ENCODE results near the gene ITGB4. TPM values are rescaled to one million over a fixed set of nuclear protein-coding genes. Genes with fewer than 3 reads are reported as not detected.

ITGB4 gene
- total RNA-seq, 6 experiments from 2014 or later: 0.28 to 1.0 (median 0.76) TPM; not detected in 1

- Mint-ChIP-seq H3K36me3 (ENCODE audit: low read depth) (peaks cover 53% of the 10 kb centered on the region), H3K4me1 (ENCODE audit: low read depth) (peaks cover 85% of the 10 kb centered on the region), H3K27me3 (ENCODE audit: insufficient read depth) (no peaks in the 10 kb centered on the region; the same call in 1 of the 2 replicates), H3K27ac (peak overlapping the region; percentile 98), H3K4me3 (peak overlapping the region; percentile 84), H3K9me3 (peaks cover 3% of the 10 kb centered on the region; the same call in 1 of the 2 replicates)
- peak; percentile 38; the same call in 1 of the 2 replicates for TF ChIP-seq CTCF (IDR thresholded peaks at IDR 0.05)
- peak; percentile 99 for DNase-seq
Measured at GRCh38 chr17:75693500-75694481, 27.5 kb upstream of the ITGB4 start.

- peaks cover 3% of the 10 kb centered on the region; the same call in 1 of the 2 replicates for H3K9me3 Mint-ChIP-seq
- no peak for TF ChIP-seq CTCF (IDR thresholded peaks at IDR 0.05)
- peak overlapping the region; percentile 84 for H3K4me3 Mint-ChIP-seq
- H3K27me3 Mint-ChIP-seq (ENCODE audit: insufficient read depth): no peaks in the 10 kb centered on the region
- DNase-seq: no peak
- H3K36me3 Mint-ChIP-seq (ENCODE audit: low read depth): peaks cover 50% of the 10 kb centered on the region
- H3K4me1 Mint-ChIP-seq (ENCODE audit: low read depth): peaks cover 83% of the 10 kb centered on the region
- peak overlapping the region; percentile 98 for H3K27ac Mint-ChIP-seq
Measured at GRCh38 chr17:75694536-75694935, 26.7 kb upstream of the ITGB4 start.

- H3K9me3 Mint-ChIP-seq: peaks cover 3% of the 10 kb centered on the region; the same call in 1 of the 2 replicates
- peak; percentile 89 for DNase-seq
- H3K27ac Mint-ChIP-seq: peak overlapping the region; percentile 98
- peaks cover 84% of the 10 kb centered on the region for H3K4me1 Mint-ChIP-seq (ENCODE audit: low read depth)
- no peak for TF ChIP-seq CTCF (IDR thresholded peaks at IDR 0.05)
- H3K27me3 Mint-ChIP-seq (ENCODE audit: insufficient read depth): no peaks in the 10 kb centered on the region
- H3K4me3 Mint-ChIP-seq: peak overlapping the region; percentile 84
- H3K36me3 Mint-ChIP-seq (ENCODE audit: low read depth): peaks cover 49% of the 10 kb centered on the region
Measured at GRCh38 chr17:75695141-75695829, 26.0 kb upstream of the ITGB4 start.

- H3K4me3 Mint-ChIP-seq: peak overlapping the region; percentile 17; the same call in 1 of the 2 replicates
- TF ChIP-seq CTCF (IDR thresholded peaks at IDR 0.05): no peak
- peaks cover 84% of the 10 kb centered on the region for H3K4me1 Mint-ChIP-seq (ENCODE audit: low read depth)
- H3K27me3 Mint-ChIP-seq (ENCODE audit: insufficient read depth): no peaks in the 10 kb centered on the region; the same call in 1 of the 2 replicates
- no peak for DNase-seq
- peaks cover 47% of the 10 kb centered on the region for H3K36me3 Mint-ChIP-seq (ENCODE audit: low read depth)
- peak overlapping the region; percentile 98 for H3K27ac Mint-ChIP-seq
- peaks cover 3% of the 10 kb centered on the region; the same call in 1 of the 2 replicates for H3K9me3 Mint-ChIP-seq
Measured at GRCh38 chr17:75695830-75696271, 25.4 kb upstream of the ITGB4 start.

GRCh38 chr17:75697651-75698291 lies 23.5 kb upstream of the ITGB4 start:
- H3K36me3 Mint-ChIP-seq (ENCODE audit: low read depth): peaks cover 49% of the 10 kb centered on the region
- peaks cover 75% of the 10 kb centered on the region for H3K4me1 Mint-ChIP-seq (ENCODE audit: low read depth)
- H3K9me3 Mint-ChIP-seq: peaks cover 3% of the 10 kb centered on the region; the same call in 1 of the 2 replicates
- H3K4me3 Mint-ChIP-seq: no peak overlapping the region
- H3K27ac Mint-ChIP-seq: peak overlapping the region; percentile 51
- no peak for DNase-seq
- no peaks in the 10 kb centered on the region; the same call in 1 of the 2 replicates for H3K27me3 Mint-ChIP-seq (ENCODE audit: insufficient read depth)
- no peak for TF ChIP-seq CTCF (IDR thresholded peaks at IDR 0.05)

All from HFFc6 (cell line).